ENCODE results near the gene ELMO1. TPM values are rescaled to one million over a fixed set of nuclear protein-coding genes. Genes with fewer than 3 reads are reported as not detected.

Gene ELMO1
- total RNA-seq, 1 experiment from 2014 or later, result 7.8 TPM

DNA sequence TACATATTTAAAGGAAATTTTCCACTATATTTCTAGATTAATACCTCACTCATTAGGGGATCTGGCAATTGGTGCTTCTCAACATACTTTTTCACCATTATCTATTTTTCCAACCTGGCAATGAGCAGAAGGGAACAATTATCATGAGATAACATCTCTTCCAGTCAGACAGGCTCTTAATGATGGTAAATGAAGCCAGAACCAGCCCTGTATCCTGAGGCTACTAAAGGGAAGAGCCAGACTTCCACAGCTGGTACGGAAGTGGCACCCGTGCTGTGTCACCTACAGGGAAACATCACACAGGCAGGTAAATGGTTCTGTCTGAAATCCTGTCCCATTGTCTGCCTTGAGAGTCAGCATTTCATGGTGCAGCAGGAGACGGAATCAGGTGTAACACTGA is 75.9 kb downstream of the ELMO1 start:
- Histone ChIP-seq H3K23ac (ENCODE audit: insufficient read length, low read depth, low read length) (no peak overlapping the region), H3K27me3 (ENCODE audit: insufficient read depth, low read length) (no peaks in the 10 kb centered on the region), H3T11ph (ENCODE audit: low read length) (no peak overlapping the region), H3K79me2 (ENCODE audit: insufficient read depth, low read length) (no peaks in the 10 kb centered on the region), H3K4ac (ENCODE audit: low read depth, low read length) (no peak overlapping the region), H3K27ac (ENCODE audit: insufficient read length, low read depth, low read length) (no peak overlapping the region), H3K9me3 (ENCODE audit: control insufficient read depth, low read depth, low read length) (peaks cover 15% of the 10 kb centered on the region), H3K9ac (ENCODE audit: extremely low read depth, insufficient read length, low read length) (no peak overlapping the region), H2BK12ac (ENCODE audit: insufficient read length, low read depth, low read length) (no peak overlapping the region), H3K23me2 (ENCODE audit: insufficient read length, low read depth, low read length, poor library complexity, severe bottlenecking) (no peaks in the 10 kb centered on the region), H2AFZ (ENCODE audit: low read length) (no peak overlapping the region), H2BK120ac (ENCODE audit: low read depth, low read length, poor library complexity, severe bottlenecking) (no peak overlapping the region), H3K56ac (ENCODE audit: insufficient read length, low read depth, low read length) (no peak overlapping the region), H3K18ac (ENCODE audit: insufficient read length, low read depth, low read length) (no peak overlapping the region), H4K91ac (ENCODE audit: insufficient read length, low read depth, low read length) (no peak overlapping the region), H3K4me1 (ENCODE audit: insufficient read depth, low read length) (peaks cover 2% of the 10 kb centered on the region; the same call in 1 of the 2 replicates), H4K20me1 (ENCODE audit: control insufficient read depth, insufficient read depth, insufficient read length) (no peaks in the 10 kb centered on the region), H2BK15ac (ENCODE audit: low read depth, low read length) (no peak overlapping the region), H3K4me2 (ENCODE audit: insufficient read depth, insufficient read length, low read length) (no peak overlapping the region), H3K79me1 (ENCODE audit: insufficient read depth, low read depth, low read length, poor library complexity, severe bottlenecking) (no peaks in the 10 kb centered on the region), H4K8ac (replicated peaks; ENCODE audit: insufficient read length, low read depth, low read length) (no peak overlapping the region), H2BK20ac (ENCODE audit: low read depth, low read length, poor library complexity, severe bottlenecking) (no peak overlapping the region), H2AK5ac (ENCODE audit: insufficient read length, low read length) (no peak overlapping the region), H3K14ac (ENCODE audit: insufficient read depth, low read length) (no peak overlapping the region), H4K5ac (ENCODE audit: insufficient read length, low read depth, low read length) (no peak overlapping the region), H2BK5ac (ENCODE audit: insufficient read length, low read length) (no peak overlapping the region)
- no peak for DNase-seq
- Mint-ChIP-seq H3K4me3 (no peak overlapping the region), H3K27me3 (ENCODE audit: low read depth) (no peaks in the 10 kb centered on the region), H3K4me1 (peaks cover 19 to 26% of the 10 kb centered on the region in 2 experiments), H3K9me3 (peaks cover 17 to 20% of the 10 kb centered on the region in 2 experiments), H3K27ac (no peak overlapping the region), H3K36me3 (ENCODE audit: insufficient read depth in 1 of 3, low read depth in 3 of 3) (peaks cover 10 to 24% (median 19%) of the 10 kb centered on the region in 3 experiments)
- TF ChIP-seq, protein P1, sequence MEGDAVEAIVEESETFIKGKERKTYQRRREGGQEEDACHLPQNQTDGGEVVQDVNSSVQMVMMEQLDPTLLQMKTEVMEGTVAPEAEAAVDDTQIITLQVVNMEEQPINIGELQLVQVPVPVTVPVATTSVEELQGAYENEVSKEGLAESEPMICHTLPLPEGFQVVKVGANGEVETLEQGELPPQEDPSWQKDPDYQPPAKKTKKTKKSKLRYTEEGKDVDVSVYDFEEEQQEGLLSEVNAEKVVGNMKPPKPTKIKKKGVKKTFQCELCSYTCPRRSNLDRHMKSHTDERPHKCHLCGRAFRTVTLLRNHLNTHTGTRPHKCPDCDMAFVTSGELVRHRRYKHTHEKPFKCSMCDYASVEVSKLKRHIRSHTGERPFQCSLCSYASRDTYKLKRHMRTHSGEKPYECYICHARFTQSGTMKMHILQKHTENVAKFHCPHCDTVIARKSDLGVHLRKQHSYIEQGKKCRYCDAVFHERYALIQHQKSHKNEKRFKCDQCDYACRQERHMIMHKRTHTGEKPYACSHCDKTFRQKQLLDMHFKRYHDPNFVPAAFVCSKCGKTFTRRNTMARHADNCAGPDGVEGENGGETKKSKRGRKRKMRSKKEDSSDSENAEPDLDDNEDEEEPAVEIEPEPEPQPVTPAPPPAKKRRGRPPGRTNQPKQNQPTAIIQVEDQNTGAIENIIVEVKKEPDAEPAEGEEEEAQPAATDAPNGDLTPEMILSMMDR (conservative IDR thresholded peaks at IDR 0.05), result no peak
- WGBS (ENCODE audit: extremely low coverage, insufficient read length, low lambda C conversion rate), result no CpG with 5 or more reads among the region's 3 CpGs
